Measurements from ENCODE around the gene COBL. TPM values are rescaled to one million over a fixed set of nuclear protein-coding genes. Genes with fewer than 3 reads are reported as not detected.

Gene COBL
- total and polyA plus RNA-seq, 9 of the 15 experiments (the other 6 are each of a cell fraction or from before 2014, with no cell fraction given), result 0.01 to 2.4 (median 0.09) TPM; not detected in 3

- no peaks in the 10 kb centered on the region for H3K4me1 ChIP-seq (replicated peaks in 1 of 2; ENCODE audit: control insufficient read depth in 2 of 2, insufficient read depth in 2 of 2, low read length in 2 of 2)
- no peak overlapping the region for H2AFZ ChIP-seq (ENCODE audit: low read depth, low read length)
- no peak overlapping the region for H3K4me2 ChIP-seq (ENCODE audit: insufficient read depth, low read length)
- no peaks in the 10 kb centered on the region for H3K79me2 ChIP-seq (ENCODE audit: control insufficient read depth, insufficient read depth, low read length)
- H3K9me1 ChIP-seq (ENCODE audit: control insufficient read depth, insufficient read depth, low read length), result no peaks in the 10 kb centered on the region
- H3K9ac ChIP-seq (ENCODE audit: insufficient read depth in 1 of 2, low read depth in 2 of 2, low read length in 2 of 2), result no peak overlapping the region
- 0% methylated on average over 3 of the region's 3 CpGs for WGBS (ENCODE audit: insufficient coverage, low coverage, missing lambda C conversion rate)
- no peak overlapping the region for H3K27ac ChIP-seq (ENCODE audit: extremely low read depth, low read depth, low read length)
- intact Hi-C loops (cut with micrococcal nuclease), result no loop called here
- TF ChIP-seq THAP12 (CRISPR knock-in tag; IDR thresholded peaks at IDR 0.05), result no peak
- ATAC-seq (no peak), FAIRE-seq (no peak), DNase-seq (ENCODE audit: extremely low read depth in 1 of 4, low spot score in 3 of 4) (no peak)
- POLR2A ChIA-PET, result no interaction called here
- no TSS peak for BruUV-seq (replicated peaks)
- no peaks in the 10 kb centered on the region for H3K9me3 ChIP-seq (replicated peaks; ENCODE audit: control insufficient read depth, insufficient read depth, low read depth, low read length)
- H3K36me3 ChIP-seq (ENCODE audit: control insufficient read depth, insufficient read depth, low read length), result no peaks in the 10 kb centered on the region
- in situ Hi-C loops (cut with MboI), result no loop called here
- H3K4me3 ChIP-seq, result no peak overlapping the region
- peaks cover 0 to 27% of the 10 kb centered on the region in 2 experiments; a peak in 4 of 5 replicates for H3K27me3 ChIP-seq (ENCODE audit: control insufficient read depth in 2 of 2, insufficient read depth in 2 of 2, low read length in 2 of 2)
- no peaks in the 10 kb centered on the region for H4K20me1 ChIP-seq (replicated peaks; ENCODE audit: control insufficient read depth, insufficient read depth, low read length)
- CTCF ChIA-PET (ENCODE audit: low intra/inter-chr PET ratio), result no interaction called here
Observed at GRCh38 chr7:51132661-51133060, 183.9 kb downstream of the COBL start.
